Measurements from ENCODE around the gene CNKSR3. TPM values are rescaled to one million over a fixed set of nuclear protein-coding genes. Genes with fewer than 3 reads are reported as not detected.

The CNKSR3 gene
- total and polyA plus RNA-seq, 2 of the 8 experiments (the other 6 are each of a cell fraction or from before 2014, with no cell fraction given), result 1.2 to 6.2 TPM

GRCh38 chr6:154514481-154514880 lies 4.0 kb upstream of the CNKSR3 start:
- H3K56ac ChIP-seq (replicated peaks; ENCODE audit: insufficient read length, low read depth, low read length), result no peak overlapping the region
- no peak overlapping the region for H3K18ac ChIP-seq (ENCODE audit: extremely low read depth, low read length)
- no peak overlapping the region for H3K27ac ChIP-seq (ENCODE audit: low read depth, low read length)
- FAIRE-seq, result no peak
- no peak overlapping the region for H3K9ac ChIP-seq (replicated peaks in 1 of 4; ENCODE audit: extremely low read depth in 1 of 4, low read depth in 3 of 4, low read length in 3 of 4)
- ChIA-PET POLR2A (ENCODE audit: partially characterized antibody) (interaction anchor here (1.2 kb wide), 1 partner anchor 12 kb away, joined by 3 read pairs; no protein-coding TSS in a partner anchor), CTCF (ENCODE audit: partially characterized antibody) (interaction anchor here (0.6 to 1.7 kb wide), 2 partner anchors 12 to 416 kb away, joined by 3 to 4 read pairs; no protein-coding TSS in a partner anchor)
- H3K79me2 ChIP-seq (ENCODE audit: control insufficient read depth in 1 of 2, insufficient read depth in 2 of 2, low read length in 2 of 2), result no peaks in the 10 kb centered on the region
- no peak overlapping the region for H3K4me3 ChIP-seq (ENCODE audit: extremely low read depth in 1 of 4, insufficient read depth in 2 of 4, low read depth in 3 of 4, low read length in 4 of 4)
- no peak for DNase-seq (ENCODE audit: low read depth in 1 of 2, low spot score in 2 of 2)
- no peak overlapping the region for H3K4ac ChIP-seq (replicated peaks; ENCODE audit: insufficient read length, low read depth, low read length)
- peaks cover 7% of the 10 kb centered on the region for H3K23me2 ChIP-seq (ENCODE audit: low read depth, low read length)
- H2BK5ac ChIP-seq (ENCODE audit: low read depth, low read length), result no peak overlapping the region
- no peak overlapping the region for H3K4me2 ChIP-seq (ENCODE audit: insufficient read depth in 1 of 2, low read depth in 2 of 2, low read length in 2 of 2)
- TF ChIP-seq ATF3 (IDR thresholded peaks at IDR 0.05; ENCODE audit: insufficient read depth, low read depth, low read length), result no peak
- no peak for TF ChIP-seq TAF1 (IDR thresholded peaks at IDR 0.05; ENCODE audit: low read depth, low read length)
- no peak for TF ChIP-seq RNF2 (IDR thresholded peaks at IDR 0.05; ENCODE audit: borderline replicate concordance, low read depth, low read length, missing control alignments, poor library complexity, severe bottlenecking)
- no peak for TF ChIP-seq EZH2 (IDR thresholded peaks at IDR 0.05; ENCODE audit: low read depth, low read length, severe bottlenecking)
- peaks cover 3 to 17% (median 8%) of the 10 kb centered on the region in 4 experiments; a peak in 5 of 7 replicates for H3K4me1 ChIP-seq (replicated peaks in 1 of 4; ENCODE audit: control insufficient read depth in 3 of 4, insufficient read depth in 4 of 4, low read length in 3 of 4)
- no peak overlapping the region for H2BK120ac ChIP-seq (replicated peaks; ENCODE audit: low read depth, low read length)
- H4K91ac ChIP-seq (replicated peaks; ENCODE audit: insufficient read length, low read length), result no peak overlapping the region
- no peaks in the 10 kb centered on the region for H3K79me1 ChIP-seq (ENCODE audit: low read depth, low read length)
- no peak overlapping the region for H4K5ac ChIP-seq (ENCODE audit: insufficient read length, low read depth, low read length)
- H2BK12ac ChIP-seq (ENCODE audit: low read depth, low read length), result no peak overlapping the region
- no peak overlapping the region for H4K8ac ChIP-seq (ENCODE audit: extremely low read depth, insufficient read depth, low read length)
- WGBS, 2 experiments (ENCODE audit: extremely low coverage in 1 of 2, insufficient coverage in 1 of 2, insufficient read length in 1 of 2, insufficient replicate concordance in 2 of 2, low coverage in 1 of 2, low lambda C conversion rate in 2 of 2, missing lambda C conversion rate in 1 of 2), result 75% methylated on average over 3 of the region's 3 CpGs; no CpG with 5 or more reads in 1 of the 2 experiments
- no peak overlapping the region for H2AFZ ChIP-seq (ENCODE audit: low read length)
- H2BK20ac ChIP-seq (ENCODE audit: low read length), result no peak overlapping the region
- no peak overlapping the region for H2BK15ac ChIP-seq (ENCODE audit: low read length)
- no peak overlapping the region for H3K23ac ChIP-seq (ENCODE audit: insufficient read length)
- H3K27me3 ChIP-seq (replicated peaks in 1 of 4; ENCODE audit: control insufficient read depth in 3 of 4, extremely low read depth in 1 of 4, insufficient read depth in 3 of 4, low read length in 3 of 4), result no peaks in the 10 kb centered on the region
- no peaks in the 10 kb centered on the region for H3K36me3 ChIP-seq (ENCODE audit: control insufficient read depth in 2 of 4, insufficient read depth in 4 of 4, low read length in 3 of 4)
- no peaks in the 10 kb centered on the region for H4K20me1 ChIP-seq (replicated peaks in 1 of 2; ENCODE audit: control insufficient read depth in 1 of 2, insufficient read depth in 2 of 2, low read length in 2 of 2)
- H2AK5ac ChIP-seq (ENCODE audit: low read depth, low read length), result no peak overlapping the region
- H3K9me3 ChIP-seq (ENCODE audit: insufficient read depth in 2 of 2, low read depth in 1 of 2, low read length in 1 of 2), result no peaks in the 10 kb centered on the region
- H3K14ac ChIP-seq (ENCODE audit: insufficient read length), result no peak overlapping the region
